HepG2 (cell line): ENCODE results near the gene SCN2A. TPM values are rescaled to one million over a fixed set of nuclear protein-coding genes. Genes with fewer than 3 reads are reported as not detected.

ENCODE experiments used
- ATAC-seq: fragments of 200-7000 bp; cut with Tn5 transposase; 3 replicates; pipeline ENCODE4 v1.9.1; 2020; ENCODE audit warnings: mild to moderate bottlenecking, moderate library complexity
- BruUV-seq: library from RNA; stranded (reverse); fragments of 400-500 nt; replicated peaks from 2 replicates; lab custom pipeline; 2021; lab: Mats Ljungman, UMichigan
- CTCF ChIA-PET: fragments of 300-600 bp; formaldehyde crosslinking; extraction: SDS; loops from one replicate; lab custom pipeline; 2021; ENCODE audit warnings: low total read pairs, inconsistent platforms, low intra/inter-chr PET ratio; lab: Yijun Ruan, JAX
- POLR2A ChIA-PET: fragments of 350-600 bp; sonication (Branson Sonifier 250); formaldehyde crosslinking; loops from one replicate; lab custom pipeline; 2020; ENCODE audit warnings: antibody characterized with exemption, inconsistent platforms; lab: Yijun Ruan, JAX
- DNase-seq: peaks from one replicate; pipeline ENCODE4 v3.0.0-alpha.2; 2015; ENCODE audit warnings: low spot score
- FAIRE-seq: peaks from 3 replicates; lab custom pipeline; 2011; peaks lifted over from hg19 to GRCh38; lab: Jason Lieb, UNC
- H2AFZ ChIP-seq: one replicate; pipeline ENCODE4 v1.6.1; 2011; ENCODE audit warnings: low read length, inconsistent platforms
- H3K27ac ChIP-seq: fragments of 300-600 bp; 3 replicates; pipeline ENCODE4 v1.8.0; 2011; ENCODE audit warnings: mixed run types, mild to moderate bottlenecking, mixed read lengths, low read length, inconsistent platforms; ENCODE audit not compliant: insufficient read depth; ENCODE audit errors: extremely low read length
- H3K27me3 ChIP-seq, 2 experiments: fragments of 200-600 bp in 1 of 2; 2 replicates in 1 of 2; 3 replicates in 1 of 2; pipeline versions ENCODE4 v1.6.0 to v1.8.0; 2011; ENCODE audit warnings: low read length in 2 of 2, mild to moderate bottlenecking in 2 of 2, moderate library complexity in 2 of 2, inconsistent platforms in 1 of 2; ENCODE audit not compliant: insufficient read depth in 2 of 2, control insufficient read depth in 1 of 2
- H3K36me3 ChIP-seq, 2 experiments: fragments of 200-600 bp in 1 of 2; replicated peaks in 1 of 2; 2 replicates in 1 of 2; 3 replicates in 1 of 2; pipeline versions ENCODE4 v1.5.1 to v1.8.0; 2011; ENCODE audit warnings: low read length in 2 of 2, inconsistent platforms in 1 of 2; ENCODE audit not compliant: insufficient read depth in 2 of 2, control insufficient read depth in 1 of 2
- H3K4me1 ChIP-seq: 2 replicates; pipeline ENCODE4 v1.5.1; 2012; ENCODE audit warnings: low read length, inconsistent platforms; ENCODE audit not compliant: insufficient read depth
- H3K4me2 ChIP-seq: 2 replicates; pipeline ENCODE4 v1.6.0; 2011; ENCODE audit warnings: low read depth, low read length, inconsistent platforms
- H3K4me3 ChIP-seq, 3 experiments: fragments of 200-600 bp in 1 of 3; sonication (generic), shearing (Covaris generic) in 1 of 3; replicated peaks in 1 of 3; 2 replicates each; pipeline ENCODE4 v1.5.1; 2011 to 2016; ENCODE audit warnings: low read length in 3 of 3, inconsistent platforms in 2 of 3, low read depth in 2 of 3, mild to moderate bottlenecking in 2 of 3, control low read depth in 1 of 3, mixed read lengths in 1 of 3; ENCODE audit not compliant: insufficient read depth in 1 of 3
- H3K79me2 ChIP-seq: one replicate; pipeline ENCODE4 v1.6.1; 2011; ENCODE audit warnings: low read length, inconsistent platforms; ENCODE audit not compliant: insufficient read depth
- H3K9ac ChIP-seq: 2 replicates; pipeline ENCODE4 v1.6.0; 2011; ENCODE audit warnings: mild to moderate bottlenecking, low read depth, low read length, inconsistent platforms; ENCODE audit not compliant: insufficient read depth
- H3K9me3 ChIP-seq: 2 replicates; pipeline ENCODE4 v1.5.1; 2012; ENCODE audit warnings: mild to moderate bottlenecking, low read length
- H4K20me1 ChIP-seq: 2 replicates; pipeline ENCODE4 v1.6.0; 2011; ENCODE audit warnings: inconsistent platforms, mild to moderate bottlenecking, low read length, moderate library complexity; ENCODE audit not compliant: insufficient read depth
- ADNP ChIP-seq: sonication (generic); formaldehyde crosslinking; IDR thresholded peaks from 2 replicates; pipeline ENCODE4 v1.4.0; 2020; ENCODE audit warnings: missing genetic modification reagents
- CC2D1A ChIP-seq: sonication (generic); formaldehyde crosslinking; IDR thresholded peaks from 2 replicates; pipeline ENCODE4 v1.8.1; 2023; ENCODE audit warnings: mild to moderate bottlenecking, missing genetic modification reagents
- DDIT3 ChIP-seq: sonication (generic); formaldehyde crosslinking; IDR thresholded peaks from 2 replicates; pipeline ENCODE4 v1.4.0; 2020; ENCODE audit warnings: mild to moderate bottlenecking, missing genetic modification reagents
- FOXP4 ChIP-seq: sonication (generic); formaldehyde crosslinking; IDR thresholded peaks from 2 replicates; pipeline ENCODE4 v1.4.0; 2020; ENCODE audit warnings: missing genetic modification reagents
- MIER3 ChIP-seq: IDR thresholded peaks from 2 replicates; pipeline ENCODE4 v1.6.1; 2016; ENCODE audit warnings: missing compliant biosample characterization, borderline replicate concordance
- MXD4 ChIP-seq: IDR thresholded peaks from 2 replicates; pipeline ENCODE4 v1.6.1; 2016; ENCODE audit warnings: mild to moderate bottlenecking, missing biosample characterization, missing genetic modification reagents
- NFE2L1 ChIP-seq: sonication (generic); formaldehyde crosslinking; IDR thresholded peaks from 2 replicates; pipeline ENCODE4 v1.4.0; 2020; ENCODE audit warnings: missing genetic modification reagents, mild to moderate bottlenecking, borderline replicate concordance
- NFKBIZ ChIP-seq: IDR thresholded peaks from 2 replicates; pipeline ENCODE4 v1.6.1; 2018; ENCODE audit warnings: missing genetic modification reagents, missing compliant biosample characterization
- SOX13 ChIP-seq, 3 experiments: fragments of 450-650 bp in 1 of 3; sonication (generic) in 1 of 3; formaldehyde crosslinking in 1 of 3; IDR thresholded peaks in 2 of 3; conservative IDR thresholded peaks in 1 of 3; 2 replicates each; pipeline versions ENCODE4 v1.5.0 to v1.6.1; 2016 to 2020; ENCODE audit warnings: antibody characterized with exemption in 1 of 3, mild to moderate bottlenecking in 1 of 3, missing compliant biosample characterization in 1 of 3, missing genetic modification reagents in 1 of 3, moderate library complexity in 1 of 3
- ZBTB34 ChIP-seq: sonication (generic); formaldehyde crosslinking; IDR thresholded peaks from 2 replicates; pipeline ENCODE4 v1.8.0; 2022; ENCODE audit warnings: mild to moderate bottlenecking, missing genetic modification reagents
- ZBTB7B ChIP-seq: sonication (generic); formaldehyde crosslinking; IDR thresholded peaks from 2 replicates; pipeline ENCODE4 v1.4.0; 2020; ENCODE audit warnings: missing genetic modification reagents
- ZNF280D ChIP-seq: sonication (generic); formaldehyde crosslinking; IDR thresholded peaks from 2 replicates; pipeline ENCODE4 v1.5.1; 2020; ENCODE audit warnings: mild to moderate bottlenecking, missing genetic modification reagents
- ZNF343 ChIP-seq: sonication (generic); formaldehyde crosslinking; IDR thresholded peaks from 2 replicates; pipeline ENCODE4 v1.4.0; 2020; ENCODE audit warnings: mild to moderate bottlenecking, missing genetic modification reagents
- ZNF572 ChIP-seq: sonication (generic); formaldehyde crosslinking; IDR thresholded peaks from 2 replicates; pipeline ENCODE4 v1.5.1; 2020; ENCODE audit warnings: mild to moderate bottlenecking, missing genetic modification reagents
- ZNF746 ChIP-seq: sonication (generic); formaldehyde crosslinking; IDR thresholded peaks from 2 replicates; pipeline ENCODE4 v1.8.0; 2022; ENCODE audit warnings: mild to moderate bottlenecking, missing genetic modification reagents
- ZNF790 ChIP-seq: sonication (generic); formaldehyde crosslinking; IDR thresholded peaks from 2 replicates; pipeline ENCODE4 v1.8.0; 2022; ENCODE audit warnings: missing genetic modification reagents, mild to moderate bottlenecking, borderline replicate concordance
- WGBS: methylation state at CpG from one replicate; pipeline ENCODE4 v1.1.6; 2017; ENCODE audit warnings: low lambda C conversion rate; 5-methylcytosine and 5-hydroxymethylcytosine counted together
- in situ Hi-C: cut with HindIII; loops from 2 replicates; pipeline ENCODE4 v1.10.0; 2017; ENCODE audit warnings: low pct_unique_long_range_greater_than_20kb; ENCODE audit not compliant: extremely low pct_ligation_motif_present
- intact Hi-C: fragments of 100-400 bp; cut with micrococcal nuclease; formaldehyde crosslinking; loops from one replicate; pipeline ENCODE4 v1.10.0; 2022; ENCODE audit not compliant: unreplicated experiment
- polyA plus RNA-seq, 8 experiments: library from polyadenylated mRNA; depleted of rRNA in 3 of 8; stranded (reverse) in 7 of 8; unstranded in 1 of 8; fragments of >200 nt; fragmentation: Illumina TruSeq in 4 of 8; extraction: Trizol in 4 of 8; gene quantifications; 2 replicates each; pipeline versions ENCODE4 v1.2.1 to v1.2.3, GENCODE V29; 2011 to 2016; ENCODE audit warnings: low read depth in 4 of 8, missing spikeins in 1 of 8, mixed read lengths in 1 of 8; ENCODE audit not compliant: insufficient read depth in 1 of 8
- total RNA-seq, 5 experiments: library from RNA; depleted of rRNA; stranded (reverse); fragments of >200 nt; fragmentation: Illumina TruSeq; extraction: Trizol; gene quantifications; 2 replicates each; pipeline ENCODE4 v1.2.3, GENCODE V29; 2016; ENCODE audit warnings: low read depth in 1 of 5

The SCN2A gene
- total and polyA plus RNA-seq, 2 of the 13 experiments (the other 11 are each of a cell fraction or from before 2014, with no cell fraction given), result 0.20 to 0.30 TPM

GRCh38 chr2:165274698-165275097, 35.5 kb downstream of the SCN2A start:
- POLR2A ChIA-PET, result no interaction called here
- CTCF ChIA-PET, result no interaction called here
- H3K9ac ChIP-seq, result no peak overlapping the region
- ATAC-seq (no peak), FAIRE-seq (no peak)
- TF ChIP-seq ZNF790 (CRISPR knock-in tag), result no peak
- TF ChIP-seq ADNP, result no peak
- TF ChIP-seq NFE2L1 (CRISPR knock-in tag), result no peak
- TF ChIP-seq ZBTB34 (CRISPR knock-in tag), result no peak
- no peak for TF ChIP-seq NFKBIZ (CRISPR knock-in tag)
- no peak for TF ChIP-seq CC2D1A
- no peak for TF ChIP-seq ZNF280D (CRISPR knock-in tag)
- no peak for TF ChIP-seq ZNF746 (CRISPR knock-in tag)
- TF ChIP-seq MXD4, result no peak
- no peak for TF ChIP-seq ZNF343
- TF ChIP-seq FOXP4 (CRISPR knock-in tag), result no peak
- no peak for TF ChIP-seq DDIT3 (CRISPR knock-in tag)
- TF ChIP-seq ZBTB7B (CRISPR knock-in tag), result no peak
- TF ChIP-seq MIER3 (CRISPR knock-in tag), result no peak
- no peak for TF ChIP-seq SOX13 (IDR thresholded peaks at IDR 0.05)
- no peak for TF ChIP-seq SOX13 (CRISPR knock-in tag; conservative IDR thresholded peaks at IDR 0.05 in 1 of 2, IDR thresholded peaks at IDR 0.05 in 1 of 2)
- TF ChIP-seq ZNF572 (CRISPR knock-in tag), result no peak
- TF ChIP-seq, all 625 proteins: peak for 0
- WGBS, result under 1% methylated on average over 5 of the region's 5 CpGs
- no TSS peak for BruUV-seq
- Histone ChIP-seq H2AFZ (no peak overlapping the region), H3K79me2 (no peaks in the 10 kb centered on the region), H4K20me1 (no peaks in the 10 kb centered on the region), H3K36me3 (no peaks in the 10 kb centered on the region), H3K27me3 (no peaks in the 10 kb centered on the region), H3K4me2 (no peak overlapping the region), H3K4me3 (no peak overlapping the region), H3K27ac (no peak overlapping the region), H3K9me3 (no peaks in the 10 kb centered on the region), H3K4me1 (no peaks in the 10 kb centered on the region)
- in situ Hi-C loops, result no loop called here
- no peak for DNase-seq
- intact Hi-C loops, result no loop called here
